SK-N-SH treated with all-trans-retinoic acid at 6 μM for 48 hours (cell line): ENCODE measurements around the gene SNX21.

ENCODE experiments used
- ARNTL ChIP-seq: fragments of 450-650 bp; formaldehyde crosslinking; IDR thresholded peaks from 2 replicates; pipeline ENCODE4 v1.5.0; 2020; ENCODE audit warnings: low read depth, mild to moderate bottlenecking, moderate library complexity, borderline replicate concordance
- BACH2 ChIP-seq: fragments of 250-450 bp; sonication (Bioruptor Pico); IDR thresholded peaks from 2 replicates; pipeline ENCODE4 v1.9.0; 2021; ENCODE audit warnings: mild to moderate bottlenecking, borderline replicate concordance
- OSR1 ChIP-seq: fragments of 250-450 bp; sonication (Bioruptor Pico); IDR thresholded peaks from 2 replicates; pipeline ENCODE4 v1.8.0; 2022; ENCODE audit warnings: moderate library complexity, mild to moderate bottlenecking, inconsistent platforms
- PATZ1 ChIP-seq: fragments of 250-450 bp; sonication (Bioruptor Pico); IDR thresholded peaks from 2 replicates; pipeline ENCODE4 v1.8.0; 2020; ENCODE audit warnings: mild to moderate bottlenecking, moderate library complexity, borderline replicate concordance
- PPARA ChIP-seq: fragments of 250-450 bp; sonication (Bioruptor Pico); IDR thresholded peaks from 2 replicates; pipeline ENCODE4 v1.5.0; 2020; ENCODE audit warnings: mild to moderate bottlenecking, borderline replicate concordance
- TSHZ2 ChIP-seq: fragments of 250-450 bp; sonication (Bioruptor Pico); IDR thresholded peaks from 2 replicates; pipeline ENCODE4 v1.5.0; 2020; ENCODE audit warnings: mild to moderate bottlenecking, moderate library complexity
- ZFP30 ChIP-seq: fragments of 450-650 bp; formaldehyde crosslinking; IDR thresholded peaks from 2 replicates; pipeline ENCODE4 v1.5.0; 2022; ENCODE audit warnings: mild to moderate bottlenecking, moderate library complexity
- ZNF8 ChIP-seq: fragments of 450-650 bp; formaldehyde crosslinking; IDR thresholded peaks from 2 replicates; pipeline ENCODE4 v1.5.0; 2020; ENCODE audit warnings: mild to moderate bottlenecking, moderate library complexity
- TF ChIP-seq, protein P1 (sequence below): fragments of 250-450 bp; sonication (Bioruptor Pico); IDR thresholded peaks from 2 replicates; pipeline ENCODE4 v1.5.1; 2020; ENCODE audit warnings: low read depth, mild to moderate bottlenecking, moderate library complexity

DNA sequence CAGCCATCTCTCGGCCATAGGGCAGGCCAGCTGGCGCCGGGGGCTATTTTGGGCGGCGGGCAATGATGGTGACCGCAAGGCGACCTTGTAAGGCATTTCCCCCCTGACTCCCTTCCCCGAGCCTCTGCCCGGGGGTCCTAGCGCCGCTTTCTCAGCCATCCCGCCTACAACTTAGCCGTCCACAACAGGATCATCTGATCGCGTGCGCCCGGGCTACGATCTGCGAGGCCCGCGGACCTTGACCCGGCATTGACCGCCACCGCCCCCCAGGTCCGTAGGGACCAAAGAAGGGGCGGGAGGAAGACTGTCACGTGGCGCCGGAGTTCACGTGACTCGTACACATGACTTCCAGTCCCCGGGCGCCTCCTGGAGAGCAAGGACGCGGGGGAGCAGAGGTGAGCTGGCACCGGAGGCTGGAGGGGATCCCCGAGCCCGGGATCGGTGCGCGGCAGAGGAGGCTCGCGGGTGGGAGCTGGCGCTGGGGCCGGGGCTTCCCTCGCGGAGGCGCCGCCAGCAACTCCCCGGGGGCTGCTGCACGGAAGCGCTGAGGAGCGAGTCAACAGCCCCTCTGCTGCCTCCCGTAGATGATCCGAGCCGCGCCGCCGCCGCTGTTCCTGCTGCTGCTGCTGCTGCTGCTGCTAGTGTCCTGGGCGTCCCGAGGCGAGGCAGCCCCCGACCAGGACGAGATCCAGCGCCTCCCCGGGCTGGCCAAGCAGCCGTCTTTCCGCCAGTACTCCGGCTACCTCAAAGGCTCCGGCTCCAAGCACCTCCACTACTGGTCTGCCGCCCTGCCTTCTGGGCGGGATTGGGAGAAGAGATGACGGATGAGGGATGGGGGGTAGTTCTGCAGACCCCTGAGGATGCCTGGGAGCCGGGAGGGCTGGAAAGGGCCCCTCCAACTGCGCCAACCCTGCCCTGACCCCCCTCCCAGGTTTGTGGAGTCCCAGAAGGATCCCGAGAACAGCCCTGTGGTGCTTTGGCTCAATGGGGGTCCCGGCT, 57.7 kb downstream of the SNX21 start, which contains the start of the genes CTSA and NEURL2:
- TF ChIP-seq OSR1 (CRISPR knock-in tag) (no peak), ZNF8 (CRISPR knock-in tag) (no peak), TSHZ2 (CRISPR knock-in tag) (no peak), ZFP30 (CRISPR knock-in tag) (no peak), PPARA (CRISPR knock-in tag) (no peak), ARNTL (CRISPR knock-in tag) (no peak), PATZ1 (CRISPR knock-in tag) (peak; percentile 78), BACH2 (CRISPR knock-in tag) (no peak)
- TF ChIP-seq, protein P1, sequence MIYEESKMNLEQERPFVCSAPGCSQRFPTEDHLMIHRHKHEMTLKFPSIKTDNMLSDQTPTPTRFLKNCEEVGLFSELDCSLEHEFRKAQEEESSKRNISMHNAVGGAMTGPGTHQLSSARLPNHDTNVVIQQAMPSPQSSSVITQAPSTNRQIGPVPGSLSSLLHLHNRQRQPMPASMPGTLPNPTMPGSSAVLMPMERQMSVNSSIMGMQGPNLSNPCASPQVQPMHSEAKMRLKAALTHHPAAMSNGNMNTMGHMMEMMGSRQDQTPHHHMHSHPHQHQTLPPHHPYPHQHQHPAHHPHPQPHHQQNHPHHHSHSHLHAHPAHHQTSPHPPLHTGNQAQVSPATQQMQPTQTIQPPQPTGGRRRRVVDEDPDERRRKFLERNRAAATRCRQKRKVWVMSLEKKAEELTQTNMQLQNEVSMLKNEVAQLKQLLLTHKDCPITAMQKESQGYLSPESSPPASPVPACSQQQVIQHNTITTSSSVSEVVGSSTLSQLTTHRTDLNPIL (CRISPR knock-in tag) = no peak
